ENCODE measurements around the gene NF1. TPM values are rescaled to one million over a fixed set of nuclear protein-coding genes. Genes with fewer than 3 reads are reported as not detected.
"Not testable (repeated sequence)": the region's sequence is repeated elsewhere in the genome, so short reads cannot be mapped to it uniquely, and the experiment has no call there.

NF1 gene
- total RNA-seq, 1 experiment from 2014 or later, result 60.2 TPM

DNA sequence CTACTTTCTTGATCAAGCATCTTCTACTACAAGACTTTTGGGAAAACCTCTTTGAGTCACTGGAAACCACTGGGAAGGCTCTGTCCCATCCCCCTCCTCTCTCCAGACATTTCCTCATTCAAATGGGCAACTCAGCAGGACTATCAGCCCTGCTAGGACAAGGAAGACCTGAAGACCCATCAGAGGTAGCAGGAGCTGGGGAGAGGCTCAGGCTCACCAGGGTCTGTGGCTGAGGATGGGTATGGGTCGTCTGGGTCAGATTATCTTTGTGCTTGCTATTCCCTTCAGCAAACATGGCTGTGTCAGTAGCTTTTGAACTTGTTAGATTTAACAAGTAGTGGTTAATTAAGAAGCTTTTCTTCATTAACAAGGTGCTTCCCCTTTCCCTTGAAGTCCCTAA is 15.0 kb upstream of the NF1 start:
- intact Hi-C loops (cut with micrococcal nuclease), result no loop called here
- no TSS peak for BruUV-seq (replicated peaks)
- TF ChIP-seq, protein P1, sequence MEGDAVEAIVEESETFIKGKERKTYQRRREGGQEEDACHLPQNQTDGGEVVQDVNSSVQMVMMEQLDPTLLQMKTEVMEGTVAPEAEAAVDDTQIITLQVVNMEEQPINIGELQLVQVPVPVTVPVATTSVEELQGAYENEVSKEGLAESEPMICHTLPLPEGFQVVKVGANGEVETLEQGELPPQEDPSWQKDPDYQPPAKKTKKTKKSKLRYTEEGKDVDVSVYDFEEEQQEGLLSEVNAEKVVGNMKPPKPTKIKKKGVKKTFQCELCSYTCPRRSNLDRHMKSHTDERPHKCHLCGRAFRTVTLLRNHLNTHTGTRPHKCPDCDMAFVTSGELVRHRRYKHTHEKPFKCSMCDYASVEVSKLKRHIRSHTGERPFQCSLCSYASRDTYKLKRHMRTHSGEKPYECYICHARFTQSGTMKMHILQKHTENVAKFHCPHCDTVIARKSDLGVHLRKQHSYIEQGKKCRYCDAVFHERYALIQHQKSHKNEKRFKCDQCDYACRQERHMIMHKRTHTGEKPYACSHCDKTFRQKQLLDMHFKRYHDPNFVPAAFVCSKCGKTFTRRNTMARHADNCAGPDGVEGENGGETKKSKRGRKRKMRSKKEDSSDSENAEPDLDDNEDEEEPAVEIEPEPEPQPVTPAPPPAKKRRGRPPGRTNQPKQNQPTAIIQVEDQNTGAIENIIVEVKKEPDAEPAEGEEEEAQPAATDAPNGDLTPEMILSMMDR (IDR thresholded peaks at IDR 0.05; ENCODE audit: unreplicated experiment), result no peak
- Mint-ChIP-seq H3K27ac (ENCODE audit: low read depth, unreplicated experiment) (no peak overlapping the region), H3K9me3 (ENCODE audit: unreplicated experiment) (no peaks in the 10 kb centered on the region), H3K4me1 (ENCODE audit: insufficient read depth, unreplicated experiment) (no peaks in the 10 kb centered on the region), H3K27me3 (ENCODE audit: insufficient read depth, unreplicated experiment) (no peaks in the 10 kb centered on the region), H3K36me3 (ENCODE audit: insufficient read depth, unreplicated experiment) (no peaks in the 10 kb centered on the region), H3K4me3 (ENCODE audit: unreplicated experiment) (no peak overlapping the region)
- CTCF ChIA-PET, result no interaction called here
- DNase-seq (ENCODE audit: unreplicated experiment), result no peak
- POLR2A ChIA-PET, result interaction anchor here (1.1 kb wide), 1 partner anchor 130 kb away, joined by 3 read pairs; no protein-coding TSS in a partner anchor

DNA sequence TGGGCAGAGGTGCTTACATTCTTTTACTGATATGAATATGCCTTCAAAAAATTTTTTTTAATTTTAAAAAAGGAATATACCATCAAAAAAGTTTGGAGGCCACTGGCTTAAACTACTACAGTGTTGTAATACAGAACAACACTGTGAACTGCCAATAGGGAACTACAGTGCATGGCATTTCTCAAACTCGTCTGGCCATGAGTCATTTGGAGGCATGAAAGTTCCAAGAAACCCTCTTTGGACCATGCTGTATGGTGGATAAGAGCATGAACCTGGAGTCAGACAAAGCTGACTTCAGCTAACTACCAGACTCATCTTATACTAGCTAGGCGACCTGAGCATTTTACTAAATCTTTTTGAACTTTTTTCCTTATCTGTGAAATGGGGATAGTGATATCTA is 9.2 kb upstream of the NF1 start:
- CTCF ChIA-PET, result no interaction called here
- no TSS peak for BruUV-seq (replicated peaks)
- TF ChIP-seq, protein P1 (IDR thresholded peaks at IDR 0.05; ENCODE audit: unreplicated experiment), result no peak
- POLR2A ChIA-PET, result interaction anchor here (0.6 to 1.1 kb wide), 7 partner anchors 8 to 752 kb away, joined by 3 to 8 read pairs (median 3); partner anchors contain the start of genes NF1 and TMIGD1
- peak; percentile 66 for DNase-seq (ENCODE audit: unreplicated experiment)
- H3K9me3 Mint-ChIP-seq (ENCODE audit: unreplicated experiment), result no peaks in the 10 kb centered on the region
- H3K27me3 Mint-ChIP-seq (ENCODE audit: insufficient read depth, unreplicated experiment), result no peaks in the 10 kb centered on the region
- no peaks in the 10 kb centered on the region for H3K4me1 Mint-ChIP-seq (ENCODE audit: insufficient read depth, unreplicated experiment)
- H3K4me3 Mint-ChIP-seq (ENCODE audit: unreplicated experiment), result no peak overlapping the region
- intact Hi-C loops (cut with micrococcal nuclease), result no loop called here
- no peak overlapping the region for H3K27ac Mint-ChIP-seq (ENCODE audit: low read depth, unreplicated experiment)
- no peaks in the 10 kb centered on the region for H3K36me3 Mint-ChIP-seq (ENCODE audit: insufficient read depth, unreplicated experiment)

DNA sequence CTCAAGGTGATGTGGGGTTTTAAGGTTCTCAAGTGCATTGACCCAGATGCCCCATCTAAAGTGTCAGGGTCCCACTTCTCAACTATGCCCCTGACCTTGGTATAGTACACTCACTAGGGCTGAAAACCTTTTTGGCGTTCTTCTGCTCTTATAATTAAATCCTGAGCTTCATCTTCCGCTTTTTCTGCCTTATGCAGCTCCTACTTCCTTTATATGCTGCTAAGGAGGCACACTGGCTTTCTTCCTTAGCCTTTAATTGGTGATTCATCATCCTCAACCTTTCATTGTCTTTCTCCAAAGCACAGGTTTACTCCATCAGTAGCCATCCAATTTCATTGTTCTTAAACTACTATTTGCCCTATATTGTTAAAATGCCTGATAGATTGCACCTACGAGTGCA is 5.3 kb upstream of the NF1 start:
- Mint-ChIP-seq H3K4me3 (ENCODE audit: unreplicated experiment) (no peak overlapping the region), H3K36me3 (ENCODE audit: insufficient read depth, unreplicated experiment) (no peaks in the 10 kb centered on the region), H3K27ac (ENCODE audit: low read depth, unreplicated experiment) (no peak overlapping the region), H3K27me3 (ENCODE audit: insufficient read depth, unreplicated experiment) (no peaks in the 10 kb centered on the region), H3K9me3 (ENCODE audit: unreplicated experiment) (no peaks in the 10 kb centered on the region), H3K4me1 (ENCODE audit: insufficient read depth, unreplicated experiment) (peaks cover 6% of the 10 kb centered on the region)
- CTCF ChIA-PET, result no interaction called here
- no TSS peak for BruUV-seq (replicated peaks)
- intact Hi-C loops (cut with micrococcal nuclease), result no loop called here
- TF ChIP-seq, protein P1 (IDR thresholded peaks at IDR 0.05; ENCODE audit: unreplicated experiment), result no peak
- POLR2A ChIA-PET, result interaction anchor here (0.6 to 1.2 kb wide), 2 partner anchors 11 to 13 kb away, joined by 3 read pairs; no protein-coding TSS in a partner anchor
- DNase-seq (ENCODE audit: unreplicated experiment), result no peak

DNA sequence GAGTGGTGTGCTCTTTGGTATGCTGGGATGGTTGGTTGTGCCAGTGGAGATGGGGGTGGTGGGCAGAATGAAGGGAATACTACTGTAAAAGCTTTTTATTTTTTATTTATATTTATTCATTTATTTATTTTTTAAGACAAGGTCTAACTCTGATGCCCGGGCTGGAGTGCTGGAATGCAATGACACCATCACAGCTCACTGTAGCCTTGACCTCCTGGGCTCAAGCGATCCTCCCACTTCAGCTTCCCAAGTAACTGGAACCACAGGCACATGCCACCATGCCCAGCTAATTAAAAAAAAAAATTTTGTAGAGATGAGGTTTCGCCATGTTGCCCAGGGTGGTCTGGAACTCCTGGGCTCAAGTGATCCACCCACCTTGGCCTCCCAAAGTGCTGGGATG is 4.1 kb upstream of the NF1 start:
- H3K27ac Mint-ChIP-seq (ENCODE audit: low read depth, unreplicated experiment); H3K4me1 Mint-ChIP-seq (ENCODE audit: insufficient read depth, unreplicated experiment); intact Hi-C loops (cut with micrococcal nuclease); DNase-seq (ENCODE audit: unreplicated experiment); H3K27me3 Mint-ChIP-seq (ENCODE audit: insufficient read depth, unreplicated experiment); H3K9me3 Mint-ChIP-seq (ENCODE audit: unreplicated experiment); BruUV-seq (replicated peaks); H3K36me3 Mint-ChIP-seq (ENCODE audit: insufficient read depth, unreplicated experiment); H3K4me3 Mint-ChIP-seq (ENCODE audit: unreplicated experiment): not testable (repeated sequence)
- ChIA-PET CTCF (interaction anchor here (0.6 kb wide), 1 partner anchor 211 kb away, joined by 3 read pairs; no protein-coding TSS in a partner anchor), POLR2A (interaction anchor here (0.8 to 1.3 kb wide), 2 partner anchors 18 to 21 kb away, joined by 3 to 6 read pairs; no protein-coding TSS in a partner anchor)

All from MCF 10A (cell line).